Esophagus squamous epithelium (tissue), 4 donors: Measurements from ENCODE around the gene TNPO3.

ENCODE experiments used
- CTCF ChIP-seq, 6 experiments: fragments of 450-650 bp in 4 of 6; fragments of 200-600 bp in 2 of 6; sonication (generic) in 2 of 6; IDR thresholded peaks; one replicate each; pipeline ENCODE4 v1.5.1; 2016 to 2019; ENCODE audit warnings: antibody characterized with exemption in 6 of 6, mild to moderate bottlenecking in 4 of 6, moderate library complexity in 4 of 6
- POLR2A ChIP-seq, 4 donors: fragments of 450-650 bp; IDR thresholded peaks; one replicate each; pipeline ENCODE4 v1.6.1; 2017; ENCODE audit warnings: antibody characterized with exemption in 4 of 4, mild to moderate bottlenecking in 4 of 4, moderate library complexity in 3 of 4

- TF ChIP-seq CTCF (IDR thresholded peaks at IDR 0.05) (no peak), POLR2A (IDR thresholded peaks at IDR 0.05) (no peak)
Observed at GRCh38 chr7:128934361-128935341, 120.3 kb downstream of the TNPO3 start.
